NCI-H82 (cell line): ENCODE data around the gene SNAI3.

ENCODE experiments used
- DNase-seq: peaks from one replicate; lab custom pipeline; 2025; lab: John Stamatoyannopoulos, UW

SNAI3 gene

DNA sequence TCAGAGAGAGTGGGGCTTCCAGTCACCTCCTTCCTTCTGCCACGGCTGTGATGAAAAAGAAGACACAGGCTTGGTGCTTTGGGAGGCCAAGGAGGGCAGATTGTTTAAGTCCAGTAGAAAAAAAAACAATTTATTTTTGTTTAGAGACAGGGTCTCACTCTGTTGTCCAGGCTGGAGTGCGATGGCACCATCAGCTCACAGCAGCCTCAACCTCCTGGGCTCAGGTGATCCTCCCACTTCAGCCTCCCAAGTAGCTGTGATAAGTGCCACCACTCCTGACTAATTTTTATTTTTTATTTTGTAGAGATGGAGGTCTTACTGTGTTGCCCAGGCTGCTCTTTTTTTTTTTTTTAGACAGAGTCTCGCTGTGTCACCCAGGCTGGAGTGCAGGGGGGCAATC lies 20.7 kb downstream of the SNAI3 start:
- no peak for DNase-seq

DNA sequence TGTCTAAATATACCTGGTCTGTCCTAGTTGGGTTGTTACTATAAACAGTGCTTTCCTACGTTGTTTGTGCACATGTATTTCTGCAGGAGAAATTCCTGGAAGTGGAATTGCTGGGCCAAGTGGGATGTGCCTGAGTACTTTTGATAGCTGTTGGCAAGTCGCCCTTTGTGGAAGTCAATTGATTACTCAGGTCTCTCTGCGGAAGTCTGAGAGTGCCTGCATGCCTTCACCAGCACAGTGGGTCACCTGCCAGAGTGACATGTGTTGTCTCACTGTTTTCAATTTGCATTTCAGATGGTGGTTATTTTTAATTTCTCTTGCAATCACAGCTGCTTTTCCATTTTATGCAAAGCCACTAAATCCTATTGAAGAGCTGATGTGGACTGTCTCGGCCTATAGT lies 21.2 kb downstream of the SNAI3 start:
- DNase-seq, result no peak

DNA sequence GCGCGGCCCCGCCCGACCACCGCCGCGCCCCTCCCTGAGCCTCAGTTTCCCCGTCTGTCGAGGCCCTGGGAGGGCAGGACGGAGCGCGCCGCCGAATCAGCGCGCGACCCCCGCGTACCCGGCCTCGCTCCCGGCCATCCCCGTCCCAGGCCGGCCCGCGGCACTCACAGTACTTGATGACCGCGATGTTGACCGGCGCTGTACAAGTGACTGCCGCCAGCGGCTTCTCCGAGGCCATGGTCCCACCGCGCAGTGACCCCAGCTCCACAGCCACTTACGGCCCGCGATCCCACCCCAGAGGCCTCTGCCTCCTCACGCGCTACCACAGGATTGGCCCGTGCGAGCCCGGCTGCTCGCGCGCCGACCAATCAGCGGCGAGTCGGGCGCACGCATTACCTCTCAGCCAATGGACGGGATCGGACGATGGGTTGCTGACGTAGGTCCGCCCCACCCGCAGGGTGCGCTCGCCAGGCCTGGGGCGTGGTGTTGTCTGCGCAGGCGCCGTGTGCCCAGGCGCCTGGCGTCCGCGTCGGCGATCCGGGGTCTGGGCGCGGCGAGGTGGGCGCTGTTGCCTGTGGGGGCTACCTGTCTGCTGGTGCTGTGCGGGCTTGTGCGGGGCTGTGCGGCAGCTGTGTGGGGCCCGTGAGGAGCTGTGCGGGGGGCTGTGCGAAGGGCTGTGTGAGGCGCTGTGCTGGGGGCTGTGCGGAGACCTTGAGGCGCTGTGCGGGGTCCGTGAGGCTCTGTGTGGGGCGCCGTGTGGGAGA lies 23.3 kb downstream of the SNAI3 start, which contains the start of gene MVD:
MVD (minus strand) TSS at position 249 of the 764 bp plus-strand sequence; CDS start at position 238, 11 bp downstream.
- peak; percentile 98 for DNase-seq

DNA sequence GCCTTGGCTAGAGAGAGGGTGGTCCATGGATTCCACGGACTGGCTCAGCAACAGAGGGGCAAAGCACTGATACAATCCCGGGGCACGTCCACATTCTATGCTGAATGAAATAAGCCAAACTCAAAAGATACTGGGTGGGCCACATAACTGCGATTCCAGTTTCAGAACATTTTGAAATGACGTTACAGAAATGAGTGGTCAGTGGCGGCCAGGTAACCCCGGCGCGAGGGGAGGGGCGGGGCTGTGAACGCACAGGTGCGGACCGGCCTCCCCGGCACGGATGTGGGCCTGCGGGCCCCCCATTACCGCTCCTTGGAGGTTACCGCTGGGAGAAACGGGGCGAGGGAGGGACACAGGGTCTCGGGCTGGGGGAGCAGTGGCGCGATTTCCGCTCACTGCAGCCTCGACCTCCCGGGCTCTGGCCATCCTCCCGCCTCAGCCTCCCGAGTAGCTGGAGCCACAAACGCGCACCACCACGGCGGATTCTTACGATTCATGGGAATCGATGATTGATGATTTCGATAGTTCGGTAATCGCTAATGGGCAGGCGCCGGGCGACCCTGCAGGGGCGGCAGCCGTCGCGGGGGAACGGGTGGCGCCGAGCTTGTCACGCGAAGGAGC lies 24.0 kb downstream of the SNAI3 start:
- no peak for DNase-seq

DNA sequence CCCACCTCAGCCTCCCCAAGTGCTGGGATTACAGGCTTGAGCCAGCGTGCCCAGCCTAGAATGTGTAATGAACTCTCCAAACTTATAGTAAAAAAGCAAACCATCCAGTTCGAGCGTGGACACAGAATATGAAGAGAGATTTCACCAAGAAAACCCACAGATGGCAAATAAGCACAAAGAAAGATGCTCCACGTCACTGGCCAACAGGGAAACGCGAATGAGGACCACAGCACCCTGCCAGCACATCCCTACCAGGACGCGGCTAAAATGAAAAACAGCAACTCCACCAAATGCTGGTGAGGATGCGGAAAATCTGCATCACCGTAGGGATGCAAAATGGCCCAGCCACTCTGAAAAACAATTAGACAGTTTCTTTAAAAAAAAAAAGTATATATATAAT lies 24.8 kb downstream of the SNAI3 start:
- no peak for DNase-seq

DNA sequence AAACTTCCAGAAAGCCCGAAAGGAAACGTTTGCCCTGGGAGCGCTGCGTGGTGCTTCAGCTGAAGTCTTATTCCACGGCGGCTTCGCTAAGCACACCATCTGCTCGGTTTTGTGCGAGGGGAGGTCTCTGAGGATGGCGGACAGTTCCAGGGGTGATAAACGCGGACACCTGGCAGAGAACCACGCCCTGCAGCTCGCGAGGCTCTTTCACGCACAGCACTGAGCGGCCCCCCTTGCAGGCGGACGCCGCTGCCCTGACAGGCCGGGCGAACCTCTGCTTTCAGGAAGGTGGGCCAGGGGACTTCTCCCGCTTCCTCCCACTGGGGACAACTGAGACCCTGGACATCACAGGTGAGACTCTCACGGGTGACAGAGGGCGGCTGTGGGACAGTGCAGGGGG lies 27.1 kb downstream of the SNAI3 start:
- DNase-seq, result peak; percentile 41

DNA sequence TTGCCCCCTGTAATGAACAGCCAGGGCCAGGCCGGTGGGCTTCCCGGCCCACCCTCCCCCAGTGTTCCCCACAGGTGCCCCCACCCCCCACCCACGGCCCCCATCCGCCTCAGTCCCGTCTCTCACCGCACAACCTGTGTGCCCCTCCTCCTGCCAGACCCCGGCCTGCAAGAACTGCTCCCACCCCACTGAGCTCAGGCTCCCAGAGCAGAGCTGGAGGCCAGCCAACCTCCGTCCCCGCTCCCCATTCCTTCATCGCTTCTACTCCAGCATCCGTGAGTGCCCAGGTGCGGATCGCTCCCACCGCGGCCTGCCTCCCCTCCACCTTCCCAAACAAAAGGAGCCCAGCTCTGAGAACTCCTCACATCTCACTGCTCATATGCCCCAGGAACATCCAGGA lies 27.6 kb downstream of the SNAI3 start:
- DNase-seq, result no peak

DNA sequence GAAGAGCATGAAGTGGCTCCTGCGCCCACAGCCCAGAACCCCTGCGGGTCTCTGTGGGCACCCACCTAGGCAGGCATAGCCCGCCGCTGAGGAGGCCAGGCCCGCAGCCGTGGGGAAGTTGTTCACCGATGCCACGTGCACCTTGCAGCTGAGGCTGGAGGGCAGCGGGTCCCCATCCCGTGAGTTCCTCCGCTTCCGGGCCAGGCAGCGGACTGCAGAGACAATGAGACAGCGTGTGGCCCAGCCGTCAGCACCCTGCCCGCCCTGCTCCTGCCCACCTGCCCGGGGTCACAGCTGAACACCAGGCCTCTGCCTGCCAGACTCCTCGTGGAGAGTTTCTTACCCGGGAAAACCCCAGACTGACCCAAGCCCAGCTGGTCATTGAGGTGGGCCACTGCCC lies 28.9 kb downstream of the SNAI3 start:
- DNase-seq, result no peak

DNA sequence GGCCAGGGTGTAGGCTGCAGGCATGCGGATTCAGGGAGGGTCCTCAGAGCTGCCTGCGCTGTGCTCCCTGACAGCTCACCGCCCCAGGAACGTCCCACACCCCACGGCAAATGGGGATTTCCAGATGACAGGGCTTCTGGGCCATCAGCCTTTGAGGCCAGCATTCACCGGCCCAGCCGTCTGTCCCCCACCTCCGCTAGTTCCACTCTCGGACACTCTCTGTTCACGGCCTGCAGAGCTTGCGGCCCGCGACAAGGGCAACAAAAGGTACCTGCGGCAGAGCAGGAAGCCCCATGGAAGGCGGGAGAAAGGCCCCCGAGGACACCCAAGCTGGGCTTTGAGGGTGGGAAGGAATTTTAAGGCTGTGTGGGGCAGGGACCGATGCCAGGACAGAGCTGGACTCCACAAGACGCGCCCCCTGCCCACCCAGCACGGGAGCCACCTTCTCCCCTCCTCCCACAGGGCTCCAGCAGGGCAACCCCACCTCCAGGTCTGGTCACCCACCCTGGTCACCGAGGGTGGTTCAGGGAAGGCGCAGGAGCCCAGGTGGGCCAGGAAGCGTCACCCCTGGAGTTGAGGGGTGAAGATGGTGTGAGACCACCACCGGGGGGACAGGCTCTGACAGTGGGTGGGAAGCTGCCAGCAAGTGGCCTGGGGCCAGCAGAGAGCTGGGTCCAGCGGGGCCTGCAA lies 29.9 kb downstream of the SNAI3 start:
- DNase-seq, result no peak

DNA sequence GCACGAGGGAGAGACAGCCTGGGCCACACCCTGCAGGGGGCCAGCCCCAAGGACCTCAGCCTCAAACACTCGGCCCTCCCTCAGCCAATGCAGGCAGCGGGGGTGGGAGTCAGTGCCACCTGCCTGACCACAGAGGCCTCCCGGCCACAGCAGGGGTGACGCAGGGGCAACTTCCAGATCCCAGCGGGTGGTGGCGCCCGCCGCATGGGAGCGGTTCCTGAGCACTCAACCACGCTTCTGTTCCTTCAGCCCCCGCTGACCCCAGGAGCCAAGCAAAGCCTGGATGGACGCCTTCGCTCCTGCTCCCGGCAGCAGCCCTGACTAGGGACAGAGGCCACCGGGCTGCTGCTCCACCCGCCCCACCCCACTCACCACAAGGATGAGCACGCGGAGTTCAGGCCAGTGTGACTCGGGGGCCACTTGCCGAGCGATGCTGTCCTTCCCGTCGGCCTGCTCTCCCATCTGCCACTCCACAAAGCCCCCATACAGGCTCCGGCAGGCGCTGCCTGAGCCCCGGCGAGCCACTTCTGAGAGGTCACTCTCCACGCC lies 30.5 kb downstream of the SNAI3 start:
- DNase-seq, result no peak

DNA sequence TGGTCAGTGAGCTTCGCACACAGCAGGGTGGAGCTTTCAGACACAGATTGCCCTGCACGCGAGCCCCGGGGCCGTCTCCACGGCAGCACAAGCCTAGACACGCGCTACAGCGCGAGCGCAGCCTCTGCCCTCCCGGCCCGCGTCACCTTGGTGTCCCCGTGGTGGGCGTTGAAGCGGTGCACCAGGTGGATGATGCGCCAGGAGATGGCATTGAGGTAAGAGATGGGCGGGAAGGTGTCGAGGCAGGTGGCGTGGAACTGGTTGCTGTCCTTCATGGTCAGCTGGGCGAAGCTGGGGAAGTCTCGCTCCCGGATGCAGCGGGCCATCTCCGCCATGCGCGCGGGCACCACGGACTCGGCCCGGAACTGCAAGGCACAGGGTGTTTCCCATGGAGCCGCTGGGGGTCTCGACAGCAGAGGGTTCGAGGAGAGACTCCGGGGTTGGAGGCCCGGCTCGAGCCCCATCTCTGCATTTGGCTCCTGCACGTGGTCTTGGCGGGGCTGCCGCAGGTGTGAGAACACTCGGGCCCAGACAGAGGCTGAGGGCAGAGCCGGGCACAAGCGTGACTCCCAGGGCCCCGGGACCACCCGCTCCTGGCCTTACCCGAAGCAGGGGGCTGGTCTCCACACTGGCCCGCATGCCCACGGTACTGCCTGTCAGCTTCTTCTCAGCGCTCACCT lies 31.1 kb downstream of the SNAI3 start:
- no peak for DNase-seq

DNA sequence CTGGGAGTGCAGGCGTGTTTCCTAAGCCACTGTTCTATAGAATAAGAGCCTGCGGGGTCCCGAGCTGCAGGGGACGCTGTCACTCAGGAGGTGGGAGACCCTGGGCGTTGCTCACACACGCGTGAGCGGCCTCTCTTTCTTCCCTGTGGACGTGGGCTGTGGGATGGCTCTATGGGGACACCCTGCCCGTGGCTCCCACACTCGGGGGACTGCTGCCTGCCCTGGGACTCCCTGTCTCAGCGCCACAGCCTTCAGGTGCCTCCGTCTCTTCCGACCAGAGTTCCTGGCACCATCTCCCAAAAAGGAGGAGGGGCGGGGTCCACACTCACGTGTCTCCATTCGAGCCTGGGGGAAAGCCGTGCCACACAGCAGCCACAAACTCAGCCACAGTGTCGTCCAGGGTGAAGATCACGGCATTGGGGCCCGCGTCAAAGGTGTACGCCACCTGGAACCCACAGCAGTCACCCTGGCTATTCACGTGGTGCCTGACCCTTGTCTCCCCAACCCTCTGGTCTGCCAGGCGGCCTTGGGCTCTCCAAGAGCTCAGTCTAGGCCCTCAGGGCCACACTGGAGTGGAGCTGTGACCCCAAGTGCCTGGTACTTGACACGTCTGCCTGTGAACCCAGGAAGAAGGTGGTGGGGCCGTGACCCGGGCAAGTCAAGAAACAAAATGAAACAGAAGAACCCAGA lies 31.8 kb downstream of the SNAI3 start:
- no peak for DNase-seq

DNA sequence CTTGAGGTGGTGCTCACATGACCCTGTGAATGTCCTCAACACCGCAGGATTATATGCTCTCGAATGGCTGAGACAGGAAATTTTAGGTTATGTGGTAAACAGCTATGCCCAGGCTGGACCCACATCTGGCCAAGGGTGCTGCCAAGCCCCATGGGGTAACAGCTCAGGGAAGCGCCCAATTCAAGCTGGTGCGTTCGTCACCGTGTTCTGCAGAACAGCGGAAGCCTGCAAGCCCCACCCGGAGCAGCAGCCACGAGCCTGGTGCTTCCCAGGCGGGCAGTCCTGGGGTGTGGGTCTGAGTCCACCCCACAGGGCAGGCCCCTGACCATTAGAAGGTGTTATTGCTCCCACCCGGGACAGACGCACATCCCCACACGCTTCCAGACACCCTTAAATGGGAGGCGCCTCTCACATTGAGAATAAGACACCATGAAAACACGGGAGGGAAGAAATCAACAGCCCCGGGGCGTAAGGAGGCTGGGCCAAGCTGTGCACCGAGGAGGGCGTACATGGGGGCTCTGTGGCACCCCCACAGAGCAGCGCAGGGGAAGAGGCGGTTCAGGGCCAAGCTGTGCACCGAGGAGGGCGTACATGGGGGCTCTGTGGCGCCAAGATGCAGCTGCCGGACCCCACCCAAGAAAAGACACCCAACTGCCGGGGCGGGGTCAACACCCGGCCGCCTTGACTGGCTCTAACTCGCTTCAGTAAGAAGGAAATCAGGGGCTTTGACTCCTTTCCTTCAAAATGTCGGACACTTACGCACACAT lies 32.5 kb downstream of the SNAI3 start:
- DNase-seq, result no peak

DNA sequence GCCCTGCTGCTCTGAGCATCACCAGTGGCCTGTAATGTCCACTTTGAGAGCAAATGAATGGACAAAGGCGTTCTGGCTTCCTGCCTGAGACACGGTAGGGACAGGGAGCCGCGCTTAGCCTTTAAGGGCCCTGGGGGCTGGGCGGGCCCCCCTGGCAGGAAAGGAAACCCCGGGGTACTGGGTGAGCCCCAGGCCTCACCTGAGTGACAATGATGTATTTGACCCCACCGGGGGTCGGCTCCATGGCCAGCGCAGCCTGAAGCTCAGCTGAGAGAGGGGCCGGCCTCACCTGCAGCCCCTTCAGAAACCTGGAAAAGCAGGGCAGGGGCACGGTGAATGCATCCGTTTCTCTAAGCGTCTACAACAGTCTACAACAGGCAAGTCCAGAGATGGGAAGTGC lies 33.2 kb downstream of the SNAI3 start:
- no peak for DNase-seq

DNA sequence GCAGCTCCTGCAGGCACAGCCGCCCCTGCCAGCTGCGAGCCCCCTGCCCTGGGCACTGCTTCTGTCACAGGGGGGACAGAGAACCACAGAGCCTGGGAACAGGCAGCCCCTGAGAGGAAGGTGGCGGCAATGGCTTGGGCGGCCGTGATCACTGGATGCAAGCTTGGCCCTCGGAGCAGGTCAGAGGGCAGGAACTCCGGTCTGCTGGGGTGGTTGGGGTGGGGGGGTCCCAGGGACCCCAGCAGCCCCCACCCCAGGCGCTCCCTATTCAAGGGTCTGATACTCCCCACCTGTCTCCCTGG lies 33.6 kb downstream of the SNAI3 start:
- DNase-seq, result no peak

DNA sequence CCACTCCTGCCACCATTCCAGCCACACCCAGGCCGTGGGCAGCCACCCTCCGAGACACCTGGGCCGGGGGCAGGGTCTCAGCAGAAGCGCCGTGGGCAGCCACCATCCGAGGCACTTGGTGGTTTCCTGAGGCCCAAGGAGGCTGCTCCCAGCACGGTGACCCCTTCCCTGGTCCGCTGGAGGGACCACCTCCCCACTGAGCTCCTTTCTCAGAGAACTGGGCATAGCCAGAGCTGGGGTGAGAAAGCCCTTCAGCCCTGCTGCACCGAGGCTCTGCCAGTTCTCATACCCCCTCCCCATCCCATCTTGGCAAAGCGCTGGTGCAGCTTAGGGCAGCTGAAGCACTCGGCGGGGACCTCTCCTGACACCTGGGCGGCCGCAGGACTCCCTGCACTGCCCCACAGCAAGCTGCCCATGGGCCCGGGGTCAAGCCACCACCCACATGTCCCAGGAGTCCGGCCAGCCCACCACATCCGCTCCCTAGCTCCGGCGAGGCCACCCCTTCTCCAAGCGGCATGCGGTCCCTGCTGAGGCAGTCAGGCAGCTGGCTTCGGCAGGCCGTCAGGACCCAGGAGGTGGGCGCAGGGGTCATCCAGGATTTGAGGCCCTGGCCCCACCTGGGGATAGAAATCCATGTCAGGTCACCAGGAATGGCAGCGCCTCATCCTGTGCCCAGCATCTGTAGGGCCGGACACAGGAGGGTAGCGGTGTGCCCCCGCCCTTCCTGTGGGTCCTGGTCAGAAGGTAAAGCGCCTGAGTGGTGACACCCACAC lies 34.1 kb downstream of the SNAI3 start:
- DNase-seq, result no peak

DNA sequence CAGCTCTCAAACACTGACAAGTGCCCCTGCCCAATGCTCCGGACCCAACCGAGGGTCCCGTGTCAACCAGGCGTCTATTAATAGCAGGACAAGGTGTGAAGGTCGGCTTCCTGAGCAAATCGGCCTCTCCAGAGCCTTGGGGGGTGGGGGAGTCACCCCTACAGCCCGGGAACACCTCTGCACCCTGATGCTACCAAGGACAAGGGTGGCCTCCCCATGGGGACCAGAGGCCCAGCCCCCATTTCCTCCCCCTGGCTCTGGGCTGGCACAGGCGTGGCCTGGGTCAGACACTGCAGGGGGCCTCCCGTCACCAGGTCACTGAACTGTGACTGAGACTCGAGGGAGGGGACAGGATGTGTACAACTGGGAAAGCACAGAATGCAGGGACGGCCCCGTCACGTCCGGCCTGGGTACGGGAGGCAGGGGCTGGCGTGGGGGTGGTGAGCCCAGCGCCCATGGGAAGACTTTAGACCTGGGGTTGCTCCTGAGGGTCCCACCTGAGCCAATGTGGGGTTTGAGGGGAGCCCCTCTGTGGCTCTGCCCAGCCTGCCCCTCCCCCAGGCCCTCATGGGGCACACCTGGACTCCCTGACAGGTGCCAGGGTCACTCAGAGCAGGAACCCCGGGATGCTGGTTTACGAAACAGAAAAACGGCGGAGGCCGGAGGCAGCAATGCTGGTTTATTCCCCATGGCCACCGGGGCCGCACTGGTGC lies 34.9 kb downstream of the SNAI3 start:
- DNase-seq, result peak; percentile 18

DNA sequence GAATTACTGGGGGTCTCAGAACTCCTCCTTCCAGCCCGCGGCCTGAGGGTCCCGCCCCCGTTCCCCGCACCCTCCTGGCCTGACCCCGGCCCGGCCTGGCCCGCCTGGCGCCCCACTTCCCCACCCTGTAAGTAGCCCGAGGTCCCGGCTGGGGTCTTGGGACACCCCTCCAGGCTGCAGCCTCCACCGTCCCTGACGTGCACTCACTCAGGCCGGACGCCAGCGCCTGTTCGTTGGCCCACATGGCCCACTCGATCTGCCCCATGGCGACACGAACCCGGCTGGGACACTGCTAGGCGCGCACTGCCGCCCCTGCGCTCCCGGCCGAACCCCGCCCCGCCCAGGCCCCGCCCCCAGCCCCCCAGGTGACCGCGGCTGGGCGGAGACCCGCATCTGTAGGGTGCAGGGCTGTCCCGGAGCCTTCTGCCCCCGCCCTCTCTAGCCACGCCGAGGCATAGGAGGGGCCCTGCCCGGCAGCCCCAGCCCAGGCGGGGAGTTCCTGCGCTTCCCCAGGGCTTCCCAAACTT lies 35.5 kb downstream of the SNAI3 start, which contains the start of gene CYBA:
CYBA (minus strand) TSS at position 305 of the 527 bp plus-strand sequence; CDS start at position 265, 40 bp downstream.
- DNase-seq, result peak; percentile 25
